GM20000 (cell line): Measurements from ENCODE around the gene WIPI1.
"Not testable (repeated sequence)": the region's sequence is repeated elsewhere in the genome, so short reads cannot be mapped to it uniquely, and the experiment has no call there.

Source experiments
- DNase-seq: peaks from one replicate; pipeline ENCODE4 v3.0.0; 2012; ENCODE audit warnings: low spot score
- CTCF ChIP-seq: IDR thresholded peaks from 2 replicates; pipeline ENCODE4 v1.5.1; 2012; ENCODE audit warnings: mild to moderate bottlenecking, control low read depth; ENCODE audit errors: extremely low read depth, missing control alignments

The WIPI1 gene

GRCh38 chr17:68379692-68380677 lies 77.3 kb downstream of the WIPI1 start:
- no peak for DNase-seq
- no peak for TF ChIP-seq CTCF

- no peak for DNase-seq
Measured at GRCh38 chr17:68379177-68379510, 78.2 kb downstream of the WIPI1 start.

GRCh38 chr17:68378268-68379176 lies 78.8 kb downstream of the WIPI1 start:
- no peak for DNase-seq
- no peak for TF ChIP-seq CTCF

More at GRCh38 chr17:68379177-68379510, 78.2 kb downstream of the WIPI1 start:
- no peak for TF ChIP-seq CTCF

GRCh38 chr17:68377771-68378267 lies 79.5 kb downstream of the WIPI1 start:
- no peak for TF ChIP-seq CTCF
- DNase-seq = no peak

DNA sequence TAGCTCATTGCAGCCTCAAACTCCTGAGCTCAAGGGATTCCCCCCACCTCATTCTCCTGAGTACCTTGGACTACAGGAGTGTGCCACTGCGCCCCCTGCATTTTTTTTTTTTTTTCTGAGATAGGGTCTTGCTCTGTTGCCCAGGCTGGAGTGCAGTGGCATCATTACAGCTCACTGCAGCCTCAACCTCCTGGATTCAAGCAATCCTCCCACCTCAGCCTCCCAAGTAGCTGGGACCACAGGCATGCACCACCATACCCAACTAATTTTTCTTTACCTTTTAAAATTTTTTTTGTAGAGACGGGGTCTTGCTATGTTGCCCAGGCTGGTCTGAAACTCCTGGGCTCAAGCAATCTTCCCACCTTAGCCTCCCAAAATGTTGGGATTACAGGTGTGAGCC lies 81.1 kb downstream of the WIPI1 start:
- not testable (repeated sequence) for DNase-seq

- TF ChIP-seq CTCF = no peak
Measured at GRCh38 chr17:68375566-68375965, 81.7 kb downstream of the WIPI1 start.

More at GRCh38 chr17:68375566-68375965, 81.7 kb downstream of the WIPI1 start:
- no peak for DNase-seq
